Posterior cingulate gyrus (tissue), 11 donors: ENCODE measurements around the gene EIF2B2.

Experiments
- DNase-seq, 10 donors: peaks; one replicate each; pipeline versions ENCODE4 v3.0.0 to v3.0.0-alpha.2; 2020 to 2021; ENCODE audit warnings: mixed read lengths in 3 of 10
- intact Hi-C: fragments of 100-400 bp; cut with DNase I; formaldehyde crosslinking; loops from one replicate; pipeline ENCODE4 v1.15.1; 2023

The EIF2B2 gene

GRCh38 chr14:75002392-75003249, at the start of gene EIF2B2:
Gene EIF2B2, plus strand, starts transcription at chr14:75002921. Its CDS starts 70 bp downstream, at chr14:75002991.
- intact Hi-C loops, result loop anchor here (2.0 to 5.0 kb wide), 2 partner anchors 55 to 66 kb away; partner anchors contain the start of gene ZC2HC1C
- peak; percentile 95 to 100 (median 99) for DNase-seq

GRCh38 chr14:74953686-74954085, 49.0 kb upstream of the EIF2B2 start:
- intact Hi-C loops, result no loop called here
- no peak for DNase-seq

DNA sequence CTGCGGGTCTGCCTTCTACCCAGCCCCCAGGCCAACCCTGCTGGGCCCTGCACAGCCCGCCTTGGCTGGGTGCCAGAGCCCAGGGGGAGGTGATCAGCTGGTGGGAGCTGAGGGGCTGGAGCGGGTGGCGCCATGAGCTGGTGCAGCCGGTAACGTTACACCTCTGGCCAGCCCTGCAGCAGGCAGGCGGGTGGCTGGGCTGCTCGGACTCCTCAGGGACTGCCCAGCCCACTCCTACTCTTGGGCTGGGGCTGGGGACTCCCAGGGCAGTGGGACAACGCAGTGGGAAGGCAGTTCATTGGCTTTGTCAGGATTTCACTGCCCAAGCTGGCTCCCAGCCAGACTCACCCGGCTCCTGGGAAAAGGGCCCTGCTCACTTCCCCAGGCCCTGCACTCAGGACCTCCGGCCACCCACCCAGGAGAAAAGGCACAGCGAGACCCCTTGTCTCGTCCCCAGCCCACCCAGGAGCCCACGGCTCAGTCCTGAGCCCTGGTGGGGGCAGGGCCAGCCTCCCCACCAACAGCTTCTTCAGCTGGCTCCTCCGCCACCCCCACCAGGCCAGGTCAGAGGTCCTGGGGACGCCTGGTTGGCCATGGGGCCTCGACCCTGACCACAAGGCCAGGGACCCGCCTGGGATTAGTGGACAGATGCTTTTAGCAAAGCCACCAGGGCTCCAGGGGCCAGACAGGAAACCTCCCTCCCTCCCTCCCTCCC, 48.3 kb upstream of the EIF2B2 start:
- peak in 1 of 10 donors; percentile 80 for DNase-seq
- intact Hi-C loops, result no loop called here

DNA sequence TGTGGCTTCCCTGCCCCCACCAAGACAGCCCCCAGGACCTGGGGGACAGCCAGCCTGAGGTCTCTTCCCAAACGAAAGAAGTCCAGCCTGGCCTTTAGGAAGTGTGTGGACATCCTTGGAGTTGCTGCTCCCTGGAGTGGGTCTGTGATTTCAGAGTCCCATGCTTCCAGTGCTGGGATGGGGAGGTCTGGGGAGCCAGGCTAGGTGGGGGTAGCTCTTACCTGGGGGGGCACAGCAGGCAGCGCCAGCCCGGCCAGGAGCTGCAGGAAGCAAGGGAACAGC, 47.8 kb upstream of the EIF2B2 start:
- intact Hi-C loops, result no loop called here
- DNase-seq, result no peak

GRCh38 chr14:74955229-74956026, 47.3 kb upstream of the EIF2B2 start, which contains the start of gene PGF:
Gene PGF, minus strand, starts transcription at chr14:74955597. Its CDS starts 355 bp downstream, at chr14:74955242.
- intact Hi-C loops, result no loop called here
- peak in 4 of 10 donors; percentile 30 to 86 (median 47) for DNase-seq

- DNase-seq, result no peak
- intact Hi-C loops, result no loop called here
Measured at GRCh38 chr14:74956027-74956279, 46.8 kb upstream of the EIF2B2 start.

GRCh38 chr14:74956280-74957072, 46.2 kb upstream of the EIF2B2 start:
- intact Hi-C loops, result no loop called here
- peak in 1 of 10 donors; percentile 81 for DNase-seq

DNA sequence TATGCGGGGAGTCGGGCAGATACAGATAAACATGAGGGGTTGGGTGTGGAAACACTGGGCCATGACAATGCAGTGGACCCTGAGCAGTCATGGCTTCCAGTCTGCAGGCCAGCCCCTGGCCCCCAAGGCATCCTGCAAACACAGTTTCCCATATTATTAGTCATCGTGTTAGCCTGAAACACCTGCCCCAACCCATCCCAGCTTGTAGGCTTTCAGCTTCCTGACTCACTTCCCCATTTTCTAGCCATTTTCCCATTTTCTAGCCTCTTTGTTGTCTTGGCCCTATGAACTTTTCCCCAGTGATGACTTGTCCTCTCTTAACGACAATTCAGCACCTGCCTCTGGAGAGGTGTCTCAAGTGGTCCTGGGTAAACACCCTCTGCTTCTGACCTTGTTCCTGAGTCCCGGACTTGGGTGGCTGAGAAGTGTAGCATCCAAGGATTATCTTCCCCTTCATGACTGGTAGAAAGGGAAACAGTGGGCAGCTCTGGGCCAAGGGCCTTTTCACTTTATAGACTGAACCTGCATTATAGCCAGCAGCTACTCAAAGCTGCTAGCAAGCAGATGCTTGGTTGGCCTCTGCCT, 43.0 kb upstream of the EIF2B2 start:
- intact Hi-C loops, result no loop called here
- DNase-seq, result peak in 2 of 10 donors; percentile 18 to 25

DNA sequence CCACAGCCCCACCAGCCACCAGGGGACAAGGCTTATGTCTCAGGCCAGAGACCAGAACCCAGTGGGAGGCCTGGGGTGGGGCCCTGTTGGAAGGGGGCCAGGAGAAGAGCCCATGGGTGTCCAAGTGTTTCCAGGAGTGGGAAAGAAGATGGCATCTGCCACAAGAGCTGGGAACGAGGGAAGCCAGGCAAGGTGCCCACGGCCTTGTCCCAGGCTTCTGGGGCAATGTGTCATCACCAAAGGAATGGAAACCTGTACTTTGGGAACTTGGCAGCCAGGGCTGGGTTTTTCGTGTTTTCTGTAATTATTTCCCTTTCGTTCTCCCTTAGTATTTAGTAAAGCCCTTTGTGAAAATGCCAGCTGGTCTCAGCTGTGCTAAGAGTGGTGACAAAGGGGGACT, 42.0 kb upstream of the EIF2B2 start:
- intact Hi-C loops, result no loop called here
- DNase-seq, result peak in 2 of 10 donors; percentile 67 to 75

GRCh38 chr14:74961238-74961911, 41.3 kb upstream of the EIF2B2 start:
- intact Hi-C loops, result no loop called here
- peak in 2 of 10 donors; percentile 35 to 58 for DNase-seq

- intact Hi-C loops, result no loop called here
- DNase-seq, result peak in 1 of 10 donors; percentile 23
Measured at GRCh38 chr14:74962046-74962445, 40.7 kb upstream of the EIF2B2 start.

DNA sequence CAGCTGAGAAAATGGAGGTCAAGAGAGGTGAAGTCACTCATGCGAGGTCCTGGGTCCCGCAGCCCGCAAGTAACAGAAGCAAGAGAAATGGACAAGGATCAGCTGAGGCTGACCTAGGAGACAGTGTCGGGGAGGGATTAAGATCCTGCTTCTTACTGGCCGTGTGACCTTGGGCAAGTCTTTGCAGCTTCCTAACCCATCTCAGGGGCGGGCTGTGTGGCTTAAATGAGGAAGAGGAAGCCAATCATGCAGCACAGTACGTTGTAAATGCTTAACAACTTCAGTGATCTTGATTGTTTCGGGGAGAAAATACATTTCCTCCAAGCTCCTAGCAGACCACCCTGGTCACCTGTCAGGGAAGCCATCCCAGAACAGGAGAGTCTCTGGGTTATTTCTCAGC, 40.2 kb upstream of the EIF2B2 start:
- intact Hi-C loops, result no loop called here
- DNase-seq, result peak in 1 of 10 donors; percentile 24

GRCh38 chr14:74963178-74963704, 39.5 kb upstream of the EIF2B2 start:
- intact Hi-C loops, result no loop called here
- DNase-seq, result peak in 2 of 10 donors; percentile 43 to 74

GRCh38 chr14:74963705-74964271, 38.9 kb upstream of the EIF2B2 start:
- intact Hi-C loops, result no loop called here
- peak in 2 of 10 donors; percentile 39 to 43 for DNase-seq

DNA sequence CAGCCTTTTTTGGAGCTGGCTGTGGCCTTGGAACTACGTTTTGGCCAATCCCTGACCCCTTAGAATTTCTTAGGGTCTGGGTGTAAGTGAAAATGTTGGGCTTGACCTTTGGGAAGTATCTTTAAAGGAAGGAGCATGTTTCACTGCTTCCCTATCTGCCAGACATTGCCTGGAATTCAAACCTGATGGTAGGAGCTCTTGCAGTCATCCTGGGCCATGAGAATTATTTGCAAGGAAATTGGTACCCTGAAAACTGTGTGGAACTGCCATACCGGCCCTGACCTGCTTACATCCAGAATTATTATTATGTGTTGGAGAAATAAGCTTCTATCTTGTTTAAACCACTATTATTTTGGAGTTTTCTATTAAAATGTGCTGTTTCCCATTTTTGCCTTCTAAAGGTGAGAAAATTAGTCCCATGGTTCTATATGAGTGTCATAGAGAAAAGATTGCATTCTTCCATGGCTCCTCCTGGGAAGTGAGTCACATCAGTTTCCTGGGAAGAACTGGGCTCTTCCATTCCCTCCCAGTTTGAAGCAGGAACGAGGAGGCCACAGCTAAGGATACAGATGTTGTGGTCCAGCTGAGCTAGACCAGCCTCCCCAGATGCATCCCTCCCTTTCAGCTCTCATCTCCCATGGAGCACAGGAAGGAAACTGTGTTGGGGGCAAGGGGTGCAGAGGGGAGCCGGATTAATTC, 37.8 kb upstream of the EIF2B2 start:
- peak in 1 of 10 donors; percentile 4 for DNase-seq
- intact Hi-C loops, result no loop called here

DNA sequence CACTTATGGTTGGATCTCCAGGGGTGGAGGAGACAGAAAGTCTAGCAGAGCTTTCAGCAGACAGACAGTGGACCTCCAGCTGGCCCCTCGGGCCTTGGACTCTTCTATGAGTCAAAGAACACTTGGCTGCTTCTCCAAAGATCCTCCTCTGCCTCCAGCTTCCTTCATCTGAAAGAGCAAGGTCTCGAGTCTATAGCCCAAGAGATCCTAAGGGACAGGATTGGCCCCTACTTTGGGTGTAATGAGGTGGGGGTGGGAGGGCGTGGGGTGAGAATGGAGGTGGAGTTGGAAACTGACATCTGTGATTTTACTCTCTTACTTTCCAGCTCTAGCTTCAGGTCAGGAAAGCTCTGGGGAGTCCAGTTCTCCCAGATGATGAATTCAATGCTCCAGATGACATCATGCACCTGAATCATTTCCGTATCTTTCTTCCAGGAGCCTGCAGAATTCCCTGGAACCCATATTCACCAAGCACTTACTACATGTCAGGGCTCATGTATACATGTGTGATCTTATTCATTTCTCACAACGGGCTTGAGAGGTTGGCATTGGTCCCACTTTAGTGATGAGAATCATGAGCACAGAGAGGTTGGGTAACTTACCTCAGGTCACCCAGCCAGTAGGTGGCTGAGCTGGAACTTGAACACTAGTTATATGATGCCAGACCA, 37.1 kb upstream of the EIF2B2 start:
- DNase-seq, result peak in 2 of 10 donors; percentile 13 to 18

DNA sequence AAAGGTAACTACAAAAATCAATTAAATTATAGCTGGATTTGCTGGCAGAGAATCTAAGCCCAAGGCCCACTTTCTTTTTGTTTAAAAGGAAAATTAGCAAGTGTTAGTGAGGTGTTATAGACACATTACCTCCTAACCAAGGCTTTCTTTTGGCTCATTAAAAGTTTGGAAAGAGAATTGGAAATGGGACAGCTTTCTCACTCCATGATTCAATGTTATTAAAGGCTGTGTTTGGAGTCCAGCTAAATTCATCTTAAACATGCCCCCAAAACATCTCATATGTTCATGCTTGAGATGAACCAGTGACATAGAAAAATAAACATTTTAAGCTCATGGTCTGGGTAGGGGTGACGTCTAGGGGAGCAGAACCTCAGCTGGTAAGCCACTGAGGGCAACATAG, 33.9 kb upstream of the EIF2B2 start:
- DNase-seq, result peak in 2 of 10 donors; percentile 5 to 22
- intact Hi-C loops, result no loop called here

More for the DNA sequence above, 37.1 kb upstream of the EIF2B2 start:
- intact Hi-C loops, result no loop called here
